PFSK-1 (cell line): Measurements from ENCODE around the gene GMDS.

Experiments
- FOXP2 ChIP-seq: optimal IDR thresholded peaks from 2 replicates; pipeline ENCODE3; 2011; ENCODE audit warnings: borderline replicate concordance, control low read depth, inconsistent platforms; ENCODE audit not compliant: insufficient read depth; ENCODE audit errors: extremely low read length, extremely low read depth
- POLR2AphosphoS5 ChIP-seq: IDR thresholded peaks from 2 replicates; pipeline ENCODE4 v1.6.1; 2012; ENCODE audit warnings: low read depth, mild to moderate bottlenecking, control low read depth, low read length, moderate library complexity
- SIN3A ChIP-seq: IDR thresholded peaks from 2 replicates; pipeline ENCODE4 v1.6.1; 2012; ENCODE audit warnings: mild to moderate bottlenecking, low read length, moderate library complexity, borderline replicate concordance; ENCODE audit not compliant: insufficient read depth
- TAF1 ChIP-seq: IDR thresholded peaks from 2 replicates; pipeline ENCODE4 v1.6.1; 2012; ENCODE audit warnings: low read length, control low read depth, borderline replicate concordance; ENCODE audit not compliant: insufficient read depth
- TF ChIP-seq, protein P1 (sequence below), 2 experiments: IDR thresholded peaks; 2 replicates each; pipeline versions ENCODE4 v1.6.1 to v1.8.0; 2011 to 2012; ENCODE audit warnings: low read depth in 2 of 2, low read length in 2 of 2, control low read depth in 1 of 2, inconsistent platforms in 1 of 2, mild to moderate bottlenecking in 1 of 2, moderate library complexity in 1 of 2; ENCODE audit not compliant: insufficient read depth in 1 of 2

GMDS gene

DNA sequence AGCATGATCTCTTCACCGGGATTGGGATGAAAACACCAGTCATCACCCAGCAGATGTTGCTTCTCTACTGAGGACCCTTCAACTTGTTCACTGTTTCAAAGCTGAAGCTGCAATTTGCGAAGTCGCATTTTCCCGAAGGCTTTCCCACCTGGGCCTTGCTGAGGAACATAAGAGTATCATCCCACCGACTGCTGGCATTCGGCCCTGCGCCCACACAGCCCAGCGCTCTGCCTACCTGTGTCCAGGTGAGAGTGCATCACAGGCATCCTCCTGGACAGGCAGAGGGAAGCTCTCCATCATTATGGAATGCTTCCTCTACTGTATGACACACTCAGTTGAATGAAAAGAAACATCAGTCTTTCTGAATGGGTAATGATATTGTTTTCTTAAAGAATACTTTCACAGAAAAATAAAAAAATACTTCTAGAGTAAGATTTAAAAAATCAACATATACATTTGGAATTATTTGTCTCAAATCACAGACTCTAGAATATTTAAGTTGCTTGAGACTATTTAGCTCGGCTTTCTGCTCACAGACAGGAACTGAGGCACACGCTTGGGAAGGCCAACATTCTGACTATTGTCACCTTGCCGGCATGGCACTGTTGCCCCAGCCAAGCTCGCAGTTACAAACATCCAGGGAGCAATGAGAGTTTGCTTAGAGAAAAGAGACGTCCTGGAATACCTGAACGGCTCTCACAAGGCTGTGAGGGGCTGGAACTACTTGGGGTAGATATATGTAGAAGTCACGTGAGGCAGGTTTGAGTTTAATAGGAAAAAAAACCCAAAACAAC, 587.0 kb downstream of the GMDS start:
- TF ChIP-seq POLR2AphosphoS5 (no peak), TAF1 (no peak), FOXP2 (no peak), SIN3A (no peak)
- TF ChIP-seq, protein P1, sequence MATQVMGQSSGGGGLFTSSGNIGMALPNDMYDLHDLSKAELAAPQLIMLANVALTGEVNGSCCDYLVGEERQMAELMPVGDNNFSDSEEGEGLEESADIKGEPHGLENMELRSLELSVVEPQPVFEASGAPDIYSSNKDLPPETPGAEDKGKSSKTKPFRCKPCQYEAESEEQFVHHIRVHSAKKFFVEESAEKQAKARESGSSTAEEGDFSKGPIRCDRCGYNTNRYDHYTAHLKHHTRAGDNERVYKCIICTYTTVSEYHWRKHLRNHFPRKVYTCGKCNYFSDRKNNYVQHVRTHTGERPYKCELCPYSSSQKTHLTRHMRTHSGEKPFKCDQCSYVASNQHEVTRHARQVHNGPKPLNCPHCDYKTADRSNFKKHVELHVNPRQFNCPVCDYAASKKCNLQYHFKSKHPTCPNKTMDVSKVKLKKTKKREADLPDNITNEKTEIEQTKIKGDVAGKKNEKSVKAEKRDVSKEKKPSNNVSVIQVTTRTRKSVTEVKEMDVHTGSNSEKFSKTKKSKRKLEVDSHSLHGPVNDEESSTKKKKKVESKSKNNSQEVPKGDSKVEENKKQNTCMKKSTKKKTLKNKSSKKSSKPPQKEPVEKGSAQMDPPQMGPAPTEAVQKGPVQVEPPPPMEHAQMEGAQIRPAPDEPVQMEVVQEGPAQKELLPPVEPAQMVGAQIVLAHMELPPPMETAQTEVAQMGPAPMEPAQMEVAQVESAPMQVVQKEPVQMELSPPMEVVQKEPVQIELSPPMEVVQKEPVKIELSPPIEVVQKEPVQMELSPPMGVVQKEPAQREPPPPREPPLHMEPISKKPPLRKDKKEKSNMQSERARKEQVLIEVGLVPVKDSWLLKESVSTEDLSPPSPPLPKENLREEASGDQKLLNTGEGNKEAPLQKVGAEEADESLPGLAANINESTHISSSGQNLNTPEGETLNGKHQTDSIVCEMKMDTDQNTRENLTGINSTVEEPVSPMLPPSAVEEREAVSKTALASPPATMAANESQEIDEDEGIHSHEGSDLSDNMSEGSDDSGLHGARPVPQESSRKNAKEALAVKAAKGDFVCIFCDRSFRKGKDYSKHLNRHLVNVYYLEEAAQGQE (IDR thresholded peaks at IDR 0.05; ENCODE audit: insufficient read depth in 1 of 2, low read depth in 2 of 2, low read length in 2 of 2), result no peak

DNA sequence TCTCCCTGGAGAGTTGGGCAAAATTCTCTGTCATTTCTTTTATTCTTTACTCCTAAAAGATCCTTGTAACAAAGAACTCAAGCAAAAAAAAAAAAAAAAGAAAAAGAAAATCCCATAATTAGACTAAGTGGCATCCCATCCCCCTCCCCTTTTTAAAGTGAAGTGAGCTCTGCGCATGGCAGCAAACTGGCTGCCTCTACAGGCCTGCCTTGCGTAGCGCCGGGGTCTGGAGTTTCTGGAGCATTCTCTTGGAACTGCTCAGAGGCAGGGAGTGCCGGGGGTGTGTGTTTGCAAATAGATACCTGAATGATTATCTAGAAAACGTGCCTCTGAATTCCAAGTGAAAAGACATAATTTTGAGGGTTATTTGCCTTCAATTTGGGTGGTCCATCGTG, 587.6 kb downstream of the GMDS start:
- TF ChIP-seq FOXP2 (no peak), SIN3A (no peak), POLR2AphosphoS5 (no peak), TAF1 (no peak)
- TF ChIP-seq, protein P1 (IDR thresholded peaks at IDR 0.05; ENCODE audit: insufficient read depth in 1 of 2, low read depth in 2 of 2, low read length in 2 of 2), result no peak

DNA sequence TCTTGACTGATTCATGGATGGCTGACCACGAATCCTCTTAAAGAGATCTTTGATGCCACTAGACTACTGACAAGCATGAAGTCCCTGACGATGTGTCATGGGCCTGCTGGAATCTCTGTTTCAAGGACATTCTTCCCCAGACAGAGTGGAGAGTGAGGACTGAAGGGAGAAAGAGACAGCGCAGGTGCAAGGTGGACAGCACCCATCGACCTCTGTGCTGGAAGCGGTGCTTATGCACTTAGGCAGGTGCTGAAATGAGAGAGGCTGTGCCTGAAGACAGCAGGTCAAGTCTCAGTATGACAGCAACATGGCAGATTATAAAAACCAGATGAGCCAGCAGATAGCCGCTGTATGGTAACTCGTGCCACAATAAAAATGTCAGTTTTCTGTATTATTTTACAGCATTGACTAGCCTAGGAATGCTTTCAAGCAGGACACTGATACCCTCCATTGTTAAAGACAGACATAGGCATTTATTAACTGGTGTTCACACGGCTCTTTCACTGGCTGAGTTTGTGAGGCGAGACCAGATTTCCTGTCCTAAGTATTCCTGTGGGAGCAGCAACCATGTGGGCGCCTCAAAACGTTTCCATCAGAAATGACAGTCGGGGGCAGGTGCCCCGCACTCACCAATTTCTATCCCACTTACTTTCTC, 588.2 kb downstream of the GMDS start:
- no peak for TF ChIP-seq POLR2AphosphoS5

DNA sequence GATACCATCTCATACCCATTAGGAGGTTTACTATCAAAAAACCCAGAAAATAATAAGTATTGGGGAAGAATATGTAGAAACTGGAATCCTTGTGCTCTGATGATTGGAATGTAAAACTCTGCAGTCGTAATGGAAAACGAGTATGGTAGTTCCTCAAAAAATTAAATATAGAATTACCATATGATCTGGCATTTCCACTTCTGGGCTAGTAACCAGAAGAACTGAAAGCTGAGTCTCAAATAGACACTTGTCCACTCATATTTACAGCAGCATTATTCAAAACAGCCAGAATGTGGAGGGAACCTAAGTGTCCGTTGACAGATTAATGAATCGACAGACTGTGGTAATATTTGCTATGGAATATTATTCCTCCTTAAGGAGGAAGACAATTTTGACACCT, 591.4 kb downstream of the GMDS start:
- no peak for TF ChIP-seq POLR2AphosphoS5
- TF ChIP-seq TAF1, result no peak
- TF ChIP-seq SIN3A, result no peak
- TF ChIP-seq FOXP2, result no peak

DNA sequence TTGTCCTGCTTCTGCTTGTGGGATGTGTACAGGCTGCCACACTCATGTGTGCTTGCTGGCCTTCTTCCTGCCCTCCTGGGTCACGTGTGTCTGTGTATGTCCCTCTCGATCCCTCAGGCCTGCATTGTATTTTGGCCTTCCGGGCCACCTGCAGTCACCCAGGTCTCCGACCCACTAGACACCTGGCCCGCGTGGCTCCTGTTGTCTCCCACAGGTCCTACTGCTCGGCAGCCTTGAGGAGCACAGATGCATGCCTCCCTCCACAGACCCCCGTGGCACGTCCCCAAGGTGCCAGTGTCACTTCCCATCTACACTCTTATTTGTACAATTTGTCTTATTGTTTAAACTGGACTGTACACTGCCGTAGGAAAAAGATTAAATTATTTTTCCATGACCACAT, 592.6 kb downstream of the GMDS start:
- TF ChIP-seq POLR2AphosphoS5 (no peak), SIN3A (no peak), FOXP2 (no peak), TAF1 (no peak)
- TF ChIP-seq, protein P1 (IDR thresholded peaks at IDR 0.05; ENCODE audit: insufficient read depth in 1 of 2, low read depth in 2 of 2, low read length in 2 of 2), result no peak

DNA sequence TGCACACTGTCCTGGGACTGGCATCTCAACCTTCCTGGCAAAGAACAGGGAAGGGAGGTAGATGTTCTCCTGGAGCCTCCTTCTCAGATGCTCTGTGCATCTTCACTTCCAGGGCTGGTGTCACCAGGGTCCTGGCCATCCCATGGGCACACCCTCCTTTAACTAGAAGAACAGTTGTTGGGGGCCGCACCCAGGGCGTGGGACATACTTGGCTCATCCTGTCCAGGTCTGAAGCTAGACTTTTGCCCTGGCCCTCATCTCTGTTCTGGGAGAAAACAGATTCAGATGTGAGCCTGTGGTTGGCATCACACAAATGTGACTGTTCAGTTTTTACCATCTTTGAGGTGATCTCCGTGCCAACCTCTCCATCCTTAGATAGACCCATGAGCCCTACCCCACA, 594.0 kb downstream of the GMDS start:
- TF ChIP-seq SIN3A (no peak), POLR2AphosphoS5 (no peak), TAF1 (no peak), FOXP2 (no peak)
- TF ChIP-seq, protein P1 (IDR thresholded peaks at IDR 0.05; ENCODE audit: insufficient read depth in 1 of 2, low read depth in 2 of 2, low read length in 2 of 2), result no peak
